ENCODE measurements around the gene ARHGAP24.

Gene ARHGAP24

DNA sequence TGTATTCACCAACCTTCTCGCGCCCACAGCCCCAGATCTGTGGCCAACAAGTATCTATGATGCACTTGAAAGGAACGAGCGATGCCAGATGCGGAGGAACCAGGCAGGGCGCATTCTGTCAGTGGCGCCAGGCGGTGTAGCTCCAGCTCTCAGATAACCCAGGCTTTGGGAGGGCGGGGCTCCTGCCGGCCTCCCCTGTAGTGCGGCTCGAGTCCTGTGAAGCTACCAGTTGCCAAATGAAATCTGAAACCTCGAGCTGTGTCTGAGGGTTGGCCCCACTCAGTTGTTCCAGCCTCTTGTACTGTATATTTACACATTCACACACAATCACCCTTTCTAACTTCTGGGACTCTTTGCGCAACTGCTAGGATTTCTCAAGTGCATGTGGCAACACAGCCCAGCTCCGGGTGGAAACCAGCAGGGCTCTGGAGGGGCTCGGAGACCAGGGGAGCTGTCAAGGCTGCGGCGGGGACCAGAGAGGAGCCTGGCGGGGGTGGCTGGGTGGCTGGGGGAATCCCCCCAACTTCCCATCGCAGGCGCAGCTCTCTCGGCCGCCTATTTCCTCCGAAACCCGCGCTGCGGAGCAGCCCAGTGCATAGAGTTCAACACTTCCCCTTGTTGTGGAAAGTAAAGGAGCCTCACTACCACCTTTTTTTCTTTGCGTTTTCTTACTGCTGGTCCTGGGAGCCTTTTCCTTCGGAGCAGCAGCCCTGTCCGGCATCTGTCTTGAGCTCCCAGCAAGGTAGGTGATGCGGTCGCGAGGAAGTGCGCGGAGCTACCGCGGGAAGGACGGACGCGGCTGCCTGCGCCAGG is at the start of gene ARHGAP24:
ARHGAP24 (plus strand) TSS at position 333 of the 813 bp plus-strand sequence.
- DNase-seq (ENCODE audit: low spot score): peak; percentile 46

DNA sequence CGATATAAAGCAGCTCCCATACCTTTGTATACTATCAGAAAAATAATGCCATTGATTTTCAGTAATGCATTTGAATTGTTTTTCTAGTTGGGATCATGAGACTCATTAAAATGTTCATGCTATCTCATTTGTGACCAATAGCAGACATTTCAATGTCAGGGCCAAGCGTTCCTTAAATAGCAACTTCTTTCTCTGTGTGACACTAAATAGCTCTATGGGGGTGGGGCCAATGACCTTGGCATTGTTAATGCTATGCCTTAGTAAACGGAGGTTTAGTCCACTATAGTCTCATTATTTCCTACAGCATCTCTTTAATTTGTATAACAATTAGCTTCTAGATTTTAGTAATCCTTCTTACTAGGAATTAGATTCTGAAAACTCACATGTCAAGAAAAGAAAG is 48.6 kb upstream of the ARHGAP24 start:
- DNase-seq (ENCODE audit: low spot score): no peak

- DNase-seq (ENCODE audit: low spot score): no peak
These were observed 47.8 kb upstream of the ARHGAP24 start for GRCh38 chr4:85427123-85427522.

DNA sequence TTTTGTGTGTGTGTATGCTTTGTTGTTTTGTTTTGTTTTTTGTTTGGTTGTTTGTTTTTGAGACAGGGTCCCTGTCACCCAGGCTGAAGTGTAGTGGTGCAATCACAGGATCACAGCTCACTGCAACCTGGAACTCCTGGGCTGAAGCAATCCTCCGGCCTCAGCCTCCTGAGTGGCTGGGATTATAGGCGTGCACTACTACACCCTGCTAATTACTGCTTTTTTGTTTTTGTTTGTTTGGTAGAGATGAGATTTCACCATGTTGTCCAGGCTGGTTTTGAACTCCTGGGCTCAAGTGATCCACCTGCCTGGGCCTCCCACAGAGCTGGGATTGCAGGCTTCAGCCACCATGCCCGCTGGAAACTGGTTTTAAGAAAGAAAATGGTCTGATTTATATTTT is 44.7 kb upstream of the ARHGAP24 start:
- DNase-seq (ENCODE audit: low spot score): no peak

- DNase-seq (ENCODE audit: low spot score): no peak
These were observed 44.3 kb upstream of the ARHGAP24 start for GRCh38 chr4:85430697-85431096.

DNA sequence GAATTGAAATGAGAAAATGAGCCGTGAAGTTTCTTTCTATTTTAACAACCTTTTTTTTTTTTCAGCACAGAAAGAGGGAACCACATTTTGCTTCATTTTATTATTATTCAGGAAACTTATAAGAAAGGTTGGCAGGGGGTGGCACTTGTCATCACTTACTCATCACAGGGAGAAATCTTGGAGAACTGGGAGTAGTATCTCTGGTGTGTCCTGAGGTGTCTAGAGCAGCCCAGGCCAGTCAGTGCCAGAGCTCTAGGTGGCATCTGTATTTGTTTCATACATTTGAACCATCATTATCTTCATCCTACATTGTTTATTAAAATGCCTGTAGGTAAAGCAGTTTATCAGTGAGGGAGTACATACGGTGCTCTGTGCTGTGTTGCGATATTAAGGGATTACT is 43.8 kb upstream of the ARHGAP24 start:
- DNase-seq (ENCODE audit: low spot score): no peak

- no peak for DNase-seq (ENCODE audit: low spot score)
These were observed 43.0 kb upstream of the ARHGAP24 start for GRCh38 chr4:85431881-85432485.

DNA sequence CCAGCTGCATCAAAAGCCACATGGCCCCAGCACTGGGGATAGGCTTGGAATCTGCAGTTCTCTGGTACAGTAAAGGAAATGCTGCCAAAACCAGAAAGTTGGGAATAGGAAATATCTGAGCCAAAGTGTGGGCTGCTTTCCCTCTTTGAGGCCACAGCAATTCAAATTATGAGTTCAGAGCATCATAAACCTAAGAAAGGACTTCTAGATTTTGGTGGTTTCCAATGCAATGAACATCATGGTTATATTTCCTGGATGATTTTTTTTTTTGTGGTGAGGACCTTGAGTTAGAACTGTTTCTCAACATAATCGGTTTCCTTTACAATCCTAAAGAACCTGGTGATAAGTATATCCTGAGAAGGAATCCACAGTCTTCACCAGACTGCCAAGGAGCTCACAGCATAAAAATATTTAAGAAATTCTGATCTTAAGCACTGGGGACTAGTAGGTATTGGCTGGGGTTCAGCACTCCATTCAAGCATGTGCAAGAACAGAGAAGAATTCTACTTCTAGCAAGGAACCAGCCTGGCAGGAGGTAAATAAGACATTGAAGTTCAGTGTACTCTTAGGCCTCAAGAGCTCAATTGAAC is 29.8 kb upstream of the ARHGAP24 start:
- DNase-seq (ENCODE audit: low spot score): no peak

GRCh38 chr4:85446141-85446861 is 28.6 kb upstream of the ARHGAP24 start:
- no peak for DNase-seq (ENCODE audit: low spot score)

DNA sequence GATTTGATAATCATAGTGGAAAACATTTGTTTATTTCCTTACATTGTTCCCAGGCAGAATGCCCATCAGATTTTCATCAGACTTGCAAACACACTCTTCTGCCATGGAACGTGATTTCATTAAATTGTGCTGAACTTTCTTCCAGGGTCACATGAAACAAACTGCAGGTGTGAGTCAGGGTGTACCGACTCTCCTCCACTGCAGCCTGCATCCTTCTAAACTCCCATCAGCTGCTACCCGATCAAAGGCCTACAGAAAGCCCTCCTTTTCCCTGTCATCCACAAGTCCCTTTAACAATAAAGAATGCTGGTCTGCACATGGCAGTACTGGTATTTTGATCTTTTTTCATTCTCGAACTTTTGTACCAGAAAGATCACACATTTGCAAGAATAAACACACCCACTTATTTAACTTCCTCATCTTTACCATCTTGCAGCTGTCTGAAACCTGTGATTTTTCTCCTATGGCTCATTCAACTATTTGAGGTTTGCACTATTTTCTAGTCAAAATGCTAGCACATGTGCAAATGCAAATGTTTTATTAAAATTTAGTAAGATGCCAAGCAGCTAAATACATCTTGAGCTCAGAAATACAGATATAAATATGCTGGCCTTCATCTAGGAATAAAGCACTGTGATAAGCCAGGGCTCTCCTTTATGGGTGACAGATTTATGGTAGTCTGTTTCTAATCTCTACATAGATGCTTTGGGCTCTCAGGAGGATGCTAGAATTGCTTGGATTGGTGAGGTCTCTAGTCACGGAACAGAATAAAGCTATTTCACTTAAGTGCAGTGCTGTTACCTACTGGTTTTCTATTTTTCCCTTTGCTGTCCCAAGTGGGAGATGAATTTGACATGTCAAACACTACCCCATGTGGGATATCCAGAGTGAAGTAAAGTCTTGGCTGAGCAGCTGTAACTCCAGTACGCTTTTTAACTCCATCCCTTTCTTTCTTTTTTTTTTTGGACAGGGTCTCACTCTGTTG is 25.8 kb upstream of the ARHGAP24 start:
- no peak for DNase-seq (ENCODE audit: low spot score)

DNA sequence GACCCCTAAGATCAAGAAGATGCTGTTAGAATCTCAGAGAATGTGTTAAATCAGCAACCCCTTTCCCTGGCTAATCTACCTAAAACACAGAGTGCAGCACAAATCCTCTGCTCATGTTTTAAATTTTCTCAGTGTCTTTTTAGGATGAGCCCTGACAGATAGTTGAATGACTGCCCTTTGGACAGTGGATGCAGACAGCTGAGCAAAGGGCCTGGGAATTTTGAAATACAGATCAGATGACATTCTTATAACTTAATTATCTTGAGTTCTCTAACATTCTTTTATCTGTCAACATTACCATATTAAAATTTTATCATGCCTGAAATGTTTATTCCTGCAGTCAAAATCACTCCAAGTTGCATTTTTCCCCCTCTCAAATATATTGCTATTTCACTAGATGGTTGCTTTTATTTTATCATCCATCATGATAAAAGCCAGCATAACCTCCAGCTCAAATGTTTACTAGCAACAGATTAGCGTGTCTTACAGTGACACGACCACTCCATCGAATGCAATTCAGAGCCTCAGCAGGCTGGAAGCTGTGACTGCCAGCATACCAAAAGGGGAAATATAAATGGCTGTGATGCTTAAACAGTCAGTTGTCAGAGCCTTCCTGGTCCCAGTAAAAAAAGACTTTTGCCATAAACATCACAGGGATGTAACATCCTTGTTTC is 22.8 kb upstream of the ARHGAP24 start:
- DNase-seq (ENCODE audit: low spot score): no peak

GRCh38 chr4:85455942-85456341 is 19.0 kb upstream of the ARHGAP24 start:
- DNase-seq (ENCODE audit: low spot score): no peak

DNA sequence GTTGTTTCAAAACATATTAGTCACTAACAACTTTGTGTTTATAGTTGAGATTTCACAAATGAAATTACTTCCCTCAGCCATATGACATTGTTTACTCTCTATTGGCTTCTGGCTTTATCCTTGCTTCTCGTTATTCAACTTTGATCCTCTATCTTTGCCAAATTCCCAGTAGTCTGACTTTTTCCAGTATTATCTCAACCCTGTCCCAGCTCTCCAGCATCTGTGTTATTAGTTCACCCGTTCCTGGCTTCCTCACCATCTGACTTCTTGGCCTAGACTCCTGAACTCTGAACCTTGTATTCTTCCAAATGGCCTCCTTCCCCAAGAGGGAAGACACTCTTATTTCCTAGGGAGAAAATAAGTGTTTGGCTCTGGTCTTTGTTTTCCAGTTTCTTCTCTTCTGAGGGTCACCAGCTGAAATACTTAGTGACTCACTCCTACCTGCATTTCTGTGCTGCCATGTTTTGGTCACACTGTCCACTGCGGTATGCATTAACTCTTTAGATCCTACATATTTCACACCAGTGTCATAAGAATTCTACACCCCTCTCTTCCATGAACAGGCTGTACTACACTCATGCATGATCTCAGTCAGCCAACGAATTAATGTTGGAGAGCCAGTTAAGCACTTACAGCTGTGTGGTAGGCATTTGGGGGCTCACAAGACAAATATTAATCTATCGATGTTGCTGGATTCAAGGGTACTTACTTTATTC is 17.0 kb upstream of the ARHGAP24 start:
- no peak for DNase-seq (ENCODE audit: low spot score)

- no peak for DNase-seq (ENCODE audit: low spot score)
These were observed 15.2 kb upstream of the ARHGAP24 start for GRCh38 chr4:85459736-85460135.

- DNase-seq (ENCODE audit: low spot score): no peak
These were observed 594 bp upstream of the ARHGAP24 start for GRCh38 chr4:85474356-85474755.

GRCh38 chr4:85475631-85476233 is 782 bp downstream of the ARHGAP24 start:
- DNase-seq (ENCODE audit: low spot score): no peak

- no peak for DNase-seq (ENCODE audit: low spot score)
These were observed 1.4 kb downstream of the ARHGAP24 start for GRCh38 chr4:85476381-85476780.

- DNase-seq (ENCODE audit: low spot score): no peak
These were observed 2.6 kb downstream of the ARHGAP24 start for GRCh38 chr4:85477534-85477933.

- peak; percentile 12 for DNase-seq (ENCODE audit: low spot score)
These were observed 3.6 kb downstream of the ARHGAP24 start for GRCh38 chr4:85478576-85478975.
